RKO (cell line): ENCODE measurements around the gene IRX1.

Source experiments
- DNase-seq: peaks from one replicate; pipeline ENCODE4 v3.0.0-alpha.2; 2016; ENCODE audit warnings: low spot score

IRX1 gene

DNA sequence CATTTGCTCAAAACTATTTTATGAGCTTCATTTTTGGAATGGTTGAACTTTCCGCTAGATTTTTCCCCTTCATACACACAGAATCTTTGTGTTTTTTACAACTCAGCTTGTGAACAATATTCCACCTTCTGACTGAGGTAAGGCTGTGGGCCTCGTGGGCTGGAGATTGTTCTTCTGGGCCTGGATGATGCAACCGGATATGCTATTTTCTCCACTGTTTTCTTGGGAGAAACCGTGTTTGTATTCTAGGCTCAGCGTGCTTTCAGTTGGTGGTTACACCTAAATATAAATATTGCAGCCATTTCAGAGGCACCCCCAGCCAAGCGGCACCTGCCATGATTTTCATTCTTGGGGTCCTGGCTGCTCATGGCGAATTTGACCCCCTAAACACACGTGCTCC lies 55.2 kb downstream of the IRX1 start:
- no peak for DNase-seq
